Motor neuron (in vitro differentiated cells): ENCODE measurements around the gene OSBPL10. TPM values are rescaled to one million over a fixed set of nuclear protein-coding genes. Genes with fewer than 3 reads are reported as not detected.

Experiments used
- ATAC-seq, 8 experiments: fragments of 200-7000 bp; cut with Tn5 transposase; replicated peaks in 6 of 8; 2 replicates each; pipeline ENCODE4 v1.8.0; 2021; ENCODE audit warnings: mild to moderate bottlenecking in 8 of 8, moderate library complexity in 8 of 8
- H3K27ac ChIP-seq, 2 donors: fragments of 250-450 bp; sonication (Bioruptor Pico); 2 replicates each; pipeline ENCODE4 v1.9.0; 2021; ENCODE audit warnings: antibody characterized with exemption in 2 of 2, mild to moderate bottlenecking in 2 of 2, moderate library complexity in 1 of 2
- H3K4me1 ChIP-seq, 2 donors: fragments of 250-450 bp; sonication (Bioruptor Pico); replicated peaks in 1 of 2; 2 replicates each; pipeline ENCODE4 v1.6.1; 2021; ENCODE audit warnings: antibody characterized with exemption in 2 of 2, mild to moderate bottlenecking in 2 of 2, moderate library complexity in 1 of 2
- H3K4me3 ChIP-seq, 5 donors: fragments of 250-450 bp; sonication (Bioruptor Pico); 2 replicates each; pipeline ENCODE4 v1.9.0; 2021; ENCODE audit warnings: antibody characterized with exemption in 5 of 5, mild to moderate bottlenecking in 5 of 5, moderate library complexity in 4 of 5
- WGBS, 10 experiments: fragments of 450-650 bp; shearing (Covaris generic); methylation state at CpG; one replicate each; pipeline ENCODE4 v1.0.0; 2022; 5-methylcytosine and 5-hydroxymethylcytosine counted together
- in situ Hi-C, 9 experiments: fragments of 400-800 bp; cut with MboI; loops; one replicate each; pipeline ENCODE4 v1.15.0; 2021; ENCODE audit warnings: low sequenced_read_pairs in 9 of 9, low pct_unique_long_range_greater_than_20kb in 2 of 9; ENCODE audit not compliant: unreplicated experiment in 9 of 9
- total RNA-seq, 8 experiments: library from RNA; unstranded; fragments of 300-600 nt; gene quantifications; 2 replicates each; pipeline versions ENCODE4 v1.2.3 to v1.2.4, GENCODE V29; 2022

Gene OSBPL10
- total RNA-seq, 8 experiments from 2014 or later, result 1.9 to 35.0 (median 2.9) TPM

DNA sequence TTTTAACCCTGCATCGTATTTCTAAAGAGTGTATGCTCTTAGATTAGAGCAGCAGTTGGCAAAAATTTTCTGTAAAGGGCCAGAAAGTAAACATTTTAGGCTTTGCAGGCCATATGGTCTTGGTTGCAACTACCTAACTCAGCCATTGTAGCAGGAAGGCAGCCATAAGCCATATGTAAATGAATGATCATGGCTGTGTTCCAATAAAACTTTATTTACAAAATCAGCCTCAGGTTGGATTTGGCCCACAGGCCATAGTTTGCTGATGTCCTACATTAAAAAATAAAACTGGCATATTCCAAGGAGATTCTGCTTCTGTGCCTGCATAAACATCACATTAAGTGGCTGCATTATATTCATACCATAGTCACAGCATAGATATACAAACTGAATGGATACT, 313.5 kb downstream of the OSBPL10 start:
- in situ Hi-C loops, result no loop called here
- H3K27ac ChIP-seq, result no peak overlapping the region
- no peak overlapping the region for H3K4me3 ChIP-seq
- ATAC-seq, result no peak
- WGBS, 10 experiments, result 50 to 100% (median 100%) methylated on average over 1 of the region's 1 CpG; no CpG with 5 or more reads in 5 of the 10 experiments
- peaks cover 2 to 5% of the 10 kb centered on the region in 2 donors for H3K4me1 ChIP-seq

DNA sequence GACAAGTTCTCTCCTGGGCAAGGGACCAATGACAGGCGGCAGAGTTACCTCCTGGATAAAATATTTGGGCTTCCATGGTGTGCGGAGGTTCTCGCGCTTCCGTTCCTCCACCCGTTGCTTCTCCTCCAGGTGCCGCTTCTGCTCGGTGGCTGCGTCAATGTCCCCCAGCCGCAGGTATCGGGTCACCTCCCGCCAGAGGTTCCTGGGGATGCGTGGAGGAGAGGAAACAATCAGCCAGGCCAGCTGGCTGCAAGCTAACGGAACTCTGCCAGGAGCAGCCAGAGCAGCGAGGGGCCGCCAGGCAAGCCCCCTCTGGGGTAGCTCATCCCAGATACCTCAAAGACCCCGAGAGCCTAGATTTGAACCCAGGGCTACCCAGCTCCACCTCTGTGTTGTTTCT, 317.0 kb downstream of the OSBPL10 start:
- ATAC-seq, result no peak
- WGBS, 10 experiments, result 60 to 100% (median 97%) methylated on average over 1 to 13 of the region's 17 CpGs; no CpG with 5 or more reads in 3 of the 10 experiments
- in situ Hi-C loops, result no loop called here
- Histone ChIP-seq H3K4me1 (peaks cover 17 to 18% of the 10 kb centered on the region in 2 donors), H3K27ac (no peak overlapping the region), H3K4me3 (no peak overlapping the region)

DNA sequence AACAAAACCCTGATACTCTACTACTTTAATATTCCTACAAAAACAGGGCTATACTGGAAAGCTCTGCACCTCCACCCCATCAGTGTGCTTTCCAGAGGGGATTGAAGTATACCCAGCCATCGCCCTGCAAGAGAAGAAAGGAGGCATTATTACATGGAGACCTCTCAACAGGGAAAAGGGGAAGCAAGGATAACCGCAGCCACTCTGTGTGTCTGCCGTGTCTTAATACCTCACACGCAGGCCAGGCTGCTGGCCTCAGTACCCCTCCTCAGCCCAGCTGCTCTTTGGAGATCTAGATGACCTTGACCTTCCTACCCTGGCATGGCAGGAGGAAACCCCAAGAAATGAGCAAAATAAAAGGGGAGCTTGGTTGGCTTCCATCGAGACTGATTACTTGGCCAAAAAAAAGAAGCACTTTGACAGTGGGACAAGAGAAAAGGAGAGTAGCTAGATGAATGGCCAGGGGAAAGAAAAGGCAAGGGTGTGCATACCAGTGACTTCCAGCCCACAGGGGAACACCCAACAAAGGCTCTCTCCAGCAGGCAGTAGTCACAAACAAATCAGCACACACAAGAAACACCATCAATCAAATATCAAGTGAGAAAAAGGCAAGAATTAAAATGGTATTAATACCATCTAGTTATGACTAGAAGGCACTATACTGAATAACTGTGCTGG, 318.9 kb downstream of the OSBPL10 start:
- Histone ChIP-seq H3K4me1 (peaks cover 17 to 18% of the 10 kb centered on the region in 2 donors), H3K27ac (no peak overlapping the region), H3K4me3 (no peak overlapping the region)
- 20 to 100% (median 60%) methylated on average over 1 to 4 of the region's 5 CpGs; no CpG with 5 or more reads in 5 of the 10 experiments for WGBS, 10 experiments
- in situ Hi-C loops, result no loop called here
- ATAC-seq, result peak in 6 of 8 experiments; percentile 24 to 74 (median 59)

DNA sequence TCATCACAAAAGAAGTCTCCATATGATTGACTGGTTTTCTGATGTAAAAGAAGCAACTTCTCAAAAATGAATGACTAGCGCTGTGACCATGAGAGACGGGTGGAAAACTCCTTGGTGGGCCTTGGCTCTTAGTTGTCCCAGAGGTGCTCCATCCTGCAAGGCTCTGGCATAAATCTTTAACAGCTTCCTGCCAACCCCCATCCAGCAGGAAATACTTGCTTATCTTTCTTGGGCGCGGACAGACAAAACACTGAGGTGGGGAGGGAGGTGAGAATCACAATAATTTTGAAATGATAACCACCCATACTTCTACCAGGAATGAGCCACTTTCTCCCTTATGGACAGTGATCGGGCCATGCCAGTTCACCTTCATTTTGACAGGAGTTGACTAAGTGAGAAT, 319.8 kb downstream of the OSBPL10 start:
- in situ Hi-C loops, result no loop called here
- peaks cover 17 to 18% of the 10 kb centered on the region in 2 donors for H3K4me1 ChIP-seq
- no peak overlapping the region for H3K4me3 ChIP-seq
- WGBS, 10 experiments, result 0 to 100% (median 93%) methylated on average over 1 to 5 of the region's 5 CpGs; no CpG with 5 or more reads in 3 of the 10 experiments
- H3K27ac ChIP-seq, result no peak overlapping the region
- ATAC-seq, result no peak

DNA sequence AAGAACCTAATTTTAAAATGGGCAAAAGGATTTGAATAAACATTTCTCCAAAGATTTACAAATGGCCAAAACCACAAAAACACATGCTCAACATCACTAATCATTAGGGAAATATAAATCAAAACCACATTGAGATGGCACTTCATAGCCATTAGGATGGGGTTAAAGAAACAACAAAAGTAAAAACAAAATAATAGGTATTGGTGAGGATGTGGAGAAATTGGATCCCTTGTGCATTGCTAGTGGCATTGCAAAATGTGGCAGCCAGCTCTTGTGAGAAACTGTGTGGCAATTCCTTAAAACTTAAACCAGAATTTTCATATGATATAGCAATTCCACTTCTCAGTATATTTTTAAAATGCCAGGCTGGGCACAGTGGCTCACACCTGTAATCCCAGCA, 321.8 kb downstream of the OSBPL10 start:
- H3K4me1 ChIP-seq, result peaks cover 17 to 18% of the 10 kb centered on the region in 2 donors
- no peak overlapping the region for H3K27ac ChIP-seq
- H3K4me3 ChIP-seq, result no peak overlapping the region
- in situ Hi-C loops, result no loop called here
- ATAC-seq, result no peak

DNA sequence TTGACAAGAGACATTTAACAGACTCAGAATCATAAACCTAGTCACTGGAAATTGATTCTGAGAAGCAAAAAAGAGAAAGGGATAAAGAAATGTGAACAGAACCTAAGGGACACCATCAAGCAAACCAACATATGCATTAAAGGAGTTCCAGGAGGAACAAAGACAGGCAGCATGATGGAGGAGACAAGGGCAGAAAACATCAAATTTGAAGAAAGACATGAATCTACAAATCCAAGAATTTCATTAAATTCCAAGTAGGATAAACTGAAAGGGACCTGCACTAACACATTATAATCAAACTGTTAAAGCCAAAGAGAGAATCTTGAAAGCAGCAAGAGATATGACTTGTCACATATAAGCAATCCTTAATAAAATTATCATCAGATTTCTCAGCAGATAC, 326.1 kb downstream of the OSBPL10 start:
- in situ Hi-C loops, result no loop called here
- H3K4me3 ChIP-seq, result no peak overlapping the region
- H3K4me1 ChIP-seq, result no peaks in the 10 kb centered on the region
- ATAC-seq, result no peak
- no peak overlapping the region for H3K27ac ChIP-seq

DNA sequence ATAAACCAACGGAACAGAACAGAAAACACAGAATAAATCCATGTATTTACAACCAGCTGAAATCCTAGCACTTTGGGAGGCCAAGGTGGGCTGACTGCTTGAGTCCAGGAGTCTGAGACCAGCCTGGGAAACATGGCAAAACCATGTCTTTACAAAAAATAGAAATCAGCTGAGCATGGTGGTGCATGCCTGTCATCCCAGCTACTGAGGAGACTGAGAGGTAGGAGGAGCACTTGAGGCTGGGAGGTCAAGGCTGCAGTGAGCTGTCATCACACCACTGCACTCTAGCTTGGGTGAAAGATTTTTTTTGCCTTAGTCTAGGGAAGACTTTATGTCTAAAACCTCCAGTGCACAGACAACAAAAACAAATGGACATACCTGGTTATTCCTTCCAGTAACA, 327.6 kb downstream of the OSBPL10 start:
- ATAC-seq, result peak in 2 of 8 experiments; percentile 7 to 11
- H3K4me3 ChIP-seq, result no peak overlapping the region
- 40 to 100% (median 86%) methylated on average over 1 of the region's 1 CpG; no CpG with 5 or more reads in 3 of the 10 experiments for WGBS, 10 experiments
- H3K27ac ChIP-seq, result no peak overlapping the region
- in situ Hi-C loops, result no loop called here
- no peaks in the 10 kb centered on the region for H3K4me1 ChIP-seq

DNA sequence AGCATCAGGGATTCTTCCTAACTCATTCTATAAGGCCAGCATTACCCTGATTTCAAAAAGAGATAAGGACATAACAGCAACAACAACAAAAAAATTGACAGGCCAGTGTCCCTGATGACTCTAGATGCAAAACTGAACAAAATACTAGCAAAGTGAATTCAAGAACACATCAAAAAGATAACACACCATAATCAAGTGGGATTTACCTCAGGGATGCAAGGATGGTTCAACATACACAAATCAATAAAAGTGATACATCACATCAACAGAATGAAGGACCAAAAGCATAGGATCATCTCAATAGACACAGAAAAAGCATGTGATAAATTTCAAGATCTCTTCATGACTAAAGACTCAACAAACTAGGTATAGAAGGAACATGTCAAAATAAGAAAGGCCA, 328.8 kb downstream of the OSBPL10 start:
- in situ Hi-C loops, result no loop called here
- H3K27ac ChIP-seq, result no peak overlapping the region
- no peak overlapping the region for H3K4me3 ChIP-seq
- no peak for ATAC-seq
- no peaks in the 10 kb centered on the region for H3K4me1 ChIP-seq

DNA sequence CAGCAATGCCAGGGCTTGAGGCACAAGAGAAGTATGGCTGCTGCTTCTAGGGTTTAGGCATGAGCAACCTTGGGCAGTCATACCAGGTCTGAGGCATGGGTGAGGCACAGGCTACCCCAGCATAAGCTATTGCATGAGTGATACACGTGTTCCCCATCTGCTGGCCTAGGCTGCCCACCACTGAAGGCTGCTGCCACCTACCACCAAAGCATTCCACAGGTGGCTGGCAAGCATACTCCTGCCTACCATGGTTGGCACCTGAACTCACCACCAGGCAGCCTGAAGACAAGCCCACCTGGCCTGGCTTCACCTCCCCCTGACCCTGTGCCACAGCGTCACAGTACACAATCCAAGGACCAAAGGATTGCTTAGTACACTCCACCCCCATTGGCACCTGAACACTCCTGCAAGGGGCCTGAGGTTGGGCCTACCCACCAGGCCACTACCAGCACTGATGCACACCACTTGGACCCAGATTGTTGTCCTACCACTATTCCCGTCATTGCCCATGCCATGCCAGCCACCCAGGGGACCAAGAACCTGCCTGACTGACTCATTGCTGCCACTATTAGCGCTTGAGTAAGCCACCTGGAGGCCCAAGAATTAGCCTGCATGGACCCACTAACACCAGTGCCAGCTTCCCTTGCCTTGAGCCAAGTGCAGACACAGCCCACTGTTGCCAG, 332.6 kb downstream of the OSBPL10 start:
- H3K4me3 ChIP-seq, result no peak overlapping the region
- H3K27ac ChIP-seq, result no peak overlapping the region
- 100% methylated on average over 1 to 3 of the region's 4 CpGs; no CpG with 5 or more reads in 4 of the 10 experiments for WGBS, 10 experiments
- H3K4me1 ChIP-seq, result no peaks in the 10 kb centered on the region
- in situ Hi-C loops, result no loop called here
- peak in 1 of 8 experiments; percentile 12 for ATAC-seq

DNA sequence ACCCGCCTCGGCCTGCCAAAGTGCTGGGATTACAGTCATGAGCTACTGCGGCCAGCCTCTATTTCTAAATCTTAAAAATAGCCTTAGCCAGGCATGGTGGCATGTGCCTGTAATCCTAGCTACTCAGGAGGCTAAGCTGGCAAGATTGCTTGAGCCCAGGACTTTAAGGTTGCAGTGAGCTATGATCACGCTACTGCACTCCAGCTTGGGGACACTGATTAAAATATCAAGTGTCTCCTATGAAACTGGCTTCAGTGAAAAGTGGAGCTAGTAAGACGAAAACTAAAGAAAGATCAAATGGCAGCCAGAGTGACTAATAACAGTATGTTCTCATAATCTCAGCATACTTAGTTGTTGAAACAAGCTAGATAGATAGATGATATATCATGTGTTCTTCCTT, 335.8 kb downstream of the OSBPL10 start:
- Histone ChIP-seq H3K4me3 (no peak overlapping the region), H3K4me1 (no peaks in the 10 kb centered on the region), H3K27ac (no peak overlapping the region)
- ATAC-seq, result no peak
- WGBS, 10 experiments, result 94 to 100% (median 100%) methylated on average over 1 to 4 of the region's 5 CpGs; no CpG with 5 or more reads in 3 of the 10 experiments
- in situ Hi-C loops, result no loop called here

DNA sequence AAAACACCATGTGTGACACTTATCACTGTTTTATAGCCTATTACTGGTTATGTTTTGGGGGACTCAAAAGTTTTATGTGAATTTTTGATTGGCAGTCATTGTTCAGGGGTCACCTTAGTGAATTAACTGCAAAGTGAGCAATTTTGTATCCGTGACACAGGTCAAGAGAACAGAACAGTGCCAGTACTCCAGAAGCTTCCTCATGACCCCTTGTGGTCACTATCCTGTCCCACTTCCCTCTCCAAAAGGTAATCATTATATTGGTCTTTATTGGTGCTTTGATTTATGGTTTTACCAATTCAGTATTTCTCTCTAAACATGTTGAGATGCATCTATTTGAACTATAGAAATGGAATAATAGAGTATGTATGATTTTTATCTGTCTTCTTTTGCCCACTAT, 341.2 kb downstream of the OSBPL10 start:
- no peak overlapping the region for H3K4me3 ChIP-seq
- in situ Hi-C loops, result no loop called here
- no peaks in the 10 kb centered on the region for H3K4me1 ChIP-seq
- no peak overlapping the region for H3K27ac ChIP-seq
- WGBS, 10 experiments, result 80 to 100% (median 88%) methylated on average over 1 of the region's 1 CpG; no CpG with 5 or more reads in 5 of the 10 experiments
- peak in 1 of 8 experiments; percentile 12 for ATAC-seq

DNA sequence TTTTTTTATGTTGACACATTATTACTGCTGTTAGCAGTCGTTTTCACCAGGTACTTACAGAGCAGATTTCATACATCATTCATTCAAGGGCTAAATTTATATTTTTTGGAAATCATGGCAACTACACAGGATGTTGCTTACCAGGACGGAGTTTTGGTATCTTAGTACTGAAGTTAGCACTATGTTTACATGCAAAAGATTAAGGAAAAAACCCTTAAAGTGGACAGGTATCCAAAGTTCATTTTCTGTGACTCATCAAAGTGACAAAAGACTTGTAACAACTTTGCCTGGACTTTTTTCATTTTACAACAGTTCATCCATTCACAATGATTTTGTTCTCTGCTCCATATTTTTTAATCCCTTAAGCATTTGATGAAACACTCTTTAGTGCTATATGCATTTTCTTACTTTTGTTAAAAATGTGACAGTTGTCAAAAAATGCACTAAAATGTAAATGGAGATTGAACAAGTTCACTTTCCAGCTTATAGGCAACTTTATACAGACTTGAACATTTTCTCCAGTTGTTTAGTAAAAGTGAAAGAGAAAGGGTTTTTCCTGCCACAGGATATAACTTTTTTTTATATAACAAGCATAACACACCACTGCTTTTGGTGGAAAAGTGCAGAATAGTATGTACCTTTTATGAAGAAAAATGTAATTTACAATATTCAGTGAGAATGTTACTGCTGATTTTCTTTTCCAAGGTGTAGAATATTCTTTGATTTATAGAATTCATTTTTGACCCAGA, 344.2 kb downstream of the OSBPL10 start:
- Histone ChIP-seq H3K4me1 (no peaks in the 10 kb centered on the region), H3K4me3 (no peak overlapping the region), H3K27ac (no peak overlapping the region)
- WGBS, 10 experiments, result 39 to 100% (median 85%) methylated on average over 1 to 2 of the region's 2 CpGs
- in situ Hi-C loops, result no loop called here
- no peak for ATAC-seq

DNA sequence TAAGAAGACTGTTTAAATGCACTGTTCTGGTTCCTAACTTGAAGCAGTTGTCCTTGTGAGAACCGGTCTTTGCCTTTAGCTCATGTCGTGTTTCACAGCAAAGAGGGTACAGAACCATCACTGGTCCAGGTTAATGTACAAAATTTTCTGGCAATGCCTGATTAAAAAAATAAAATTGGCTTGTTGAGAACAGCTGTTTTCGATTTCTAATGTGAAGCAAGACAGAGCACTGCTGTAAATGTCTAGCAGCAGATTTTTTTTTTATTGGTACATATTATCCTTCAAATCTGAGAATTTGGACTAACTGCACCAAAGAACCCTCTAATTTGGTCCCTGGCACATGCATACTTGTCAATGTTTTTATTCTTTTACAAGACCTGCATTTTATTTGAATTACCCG, 345.0 kb downstream of the OSBPL10 start:
- no peaks in the 10 kb centered on the region for H3K4me1 ChIP-seq

More for the DNA sequence above, 345.0 kb downstream of the OSBPL10 start:
- no peak overlapping the region for H3K4me3 ChIP-seq
- ATAC-seq, result no peak
- 0 to 100% (median 87%) methylated on average over 2 to 4 of the region's 4 CpGs for WGBS, 10 experiments
- H3K27ac ChIP-seq, result no peak overlapping the region
- in situ Hi-C loops, result no loop called here
